Prostate gland (tissue), 2 donors: ENCODE measurements around the gene TIGD1.

Experiments
- POLR2A ChIP-seq: fragments of 450-650 bp; IDR thresholded peaks from one replicate; pipeline ENCODE4 v1.6.1; 2016; ENCODE audit warnings: antibody characterized with exemption, mild to moderate bottlenecking
- POLR2AphosphoS5 ChIP-seq: sonication (generic); formaldehyde crosslinking; IDR thresholded peaks from one replicate; pipeline ENCODE4 v1.6.1; 2017; ENCODE audit warnings: antibody characterized with exemption
- TF ChIP-seq, protein P1 (sequence below), 4 experiments: fragments of 200-600 bp in 2 of 4; fragments of 450-650 bp in 2 of 4; sonication (generic) in 2 of 4; IDR thresholded peaks; 1 replicate in 3 of 4; 2 replicates in 1 of 4; pipeline ENCODE4 v1.5.1; 2016 to 2019; ENCODE audit warnings: antibody characterized with exemption in 4 of 4, mild to moderate bottlenecking in 2 of 4, moderate library complexity in 2 of 4

DNA sequence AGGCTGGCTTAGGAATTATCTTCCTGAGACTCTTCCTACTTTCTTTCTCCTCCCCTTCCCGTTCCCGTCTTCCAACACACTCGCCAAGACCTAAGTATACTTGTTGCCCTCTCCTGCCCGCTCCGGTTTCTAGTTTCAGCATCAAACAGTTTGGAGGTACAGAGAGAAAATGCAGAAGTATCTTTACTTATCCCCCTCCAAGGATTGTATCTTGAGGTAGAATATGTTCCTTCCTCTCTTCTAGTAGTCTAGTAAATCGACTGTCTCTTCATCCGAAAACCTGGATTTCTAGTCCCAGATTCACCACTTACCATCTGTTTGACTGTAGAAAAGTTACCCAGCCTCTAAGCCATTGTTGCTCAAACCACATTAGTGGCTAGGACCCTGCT, 887 bp upstream of the TIGD1 start:
- TF ChIP-seq POLR2A: no peak
- TF ChIP-seq, protein P1, sequence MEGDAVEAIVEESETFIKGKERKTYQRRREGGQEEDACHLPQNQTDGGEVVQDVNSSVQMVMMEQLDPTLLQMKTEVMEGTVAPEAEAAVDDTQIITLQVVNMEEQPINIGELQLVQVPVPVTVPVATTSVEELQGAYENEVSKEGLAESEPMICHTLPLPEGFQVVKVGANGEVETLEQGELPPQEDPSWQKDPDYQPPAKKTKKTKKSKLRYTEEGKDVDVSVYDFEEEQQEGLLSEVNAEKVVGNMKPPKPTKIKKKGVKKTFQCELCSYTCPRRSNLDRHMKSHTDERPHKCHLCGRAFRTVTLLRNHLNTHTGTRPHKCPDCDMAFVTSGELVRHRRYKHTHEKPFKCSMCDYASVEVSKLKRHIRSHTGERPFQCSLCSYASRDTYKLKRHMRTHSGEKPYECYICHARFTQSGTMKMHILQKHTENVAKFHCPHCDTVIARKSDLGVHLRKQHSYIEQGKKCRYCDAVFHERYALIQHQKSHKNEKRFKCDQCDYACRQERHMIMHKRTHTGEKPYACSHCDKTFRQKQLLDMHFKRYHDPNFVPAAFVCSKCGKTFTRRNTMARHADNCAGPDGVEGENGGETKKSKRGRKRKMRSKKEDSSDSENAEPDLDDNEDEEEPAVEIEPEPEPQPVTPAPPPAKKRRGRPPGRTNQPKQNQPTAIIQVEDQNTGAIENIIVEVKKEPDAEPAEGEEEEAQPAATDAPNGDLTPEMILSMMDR (IDR thresholded peaks at IDR 0.05): no peak
- TF ChIP-seq POLR2AphosphoS5: no peak
